ENCODE measurements around the gene ZSCAN22. TPM values are rescaled to one million over a fixed set of nuclear protein-coding genes. Genes with fewer than 3 reads are reported as not detected.
"Not testable (repeated sequence)": the region's sequence is repeated elsewhere in the genome, so short reads cannot be mapped to it uniquely, and the experiment has no call there.

The ZSCAN22 gene
- polyA plus RNA-seq (ENCODE audit: insufficient read length in 4 of 4): 1 to 10 TPM; 3.4 to 3.8 (median 3.5) TPM

- DNase-seq (ENCODE audit: low read depth in 4 of 4, low spot score in 3 of 4): peak; percentile 93 to 94 (median 94)
These were observed at the start of gene ZSCAN22 for GRCh38 chr19:58326914-58327726. Gene ZSCAN22 (plus strand): TSS chr19:58326994. CDS start chr19:58334803, 7,809 bp downstream.

GRCh38 chr19:58277197-58277596 lies 49.6 kb upstream of the ZSCAN22 start:
- no peak for DNase-seq (ENCODE audit: low read depth in 4 of 4, low spot score in 3 of 4)

DNA sequence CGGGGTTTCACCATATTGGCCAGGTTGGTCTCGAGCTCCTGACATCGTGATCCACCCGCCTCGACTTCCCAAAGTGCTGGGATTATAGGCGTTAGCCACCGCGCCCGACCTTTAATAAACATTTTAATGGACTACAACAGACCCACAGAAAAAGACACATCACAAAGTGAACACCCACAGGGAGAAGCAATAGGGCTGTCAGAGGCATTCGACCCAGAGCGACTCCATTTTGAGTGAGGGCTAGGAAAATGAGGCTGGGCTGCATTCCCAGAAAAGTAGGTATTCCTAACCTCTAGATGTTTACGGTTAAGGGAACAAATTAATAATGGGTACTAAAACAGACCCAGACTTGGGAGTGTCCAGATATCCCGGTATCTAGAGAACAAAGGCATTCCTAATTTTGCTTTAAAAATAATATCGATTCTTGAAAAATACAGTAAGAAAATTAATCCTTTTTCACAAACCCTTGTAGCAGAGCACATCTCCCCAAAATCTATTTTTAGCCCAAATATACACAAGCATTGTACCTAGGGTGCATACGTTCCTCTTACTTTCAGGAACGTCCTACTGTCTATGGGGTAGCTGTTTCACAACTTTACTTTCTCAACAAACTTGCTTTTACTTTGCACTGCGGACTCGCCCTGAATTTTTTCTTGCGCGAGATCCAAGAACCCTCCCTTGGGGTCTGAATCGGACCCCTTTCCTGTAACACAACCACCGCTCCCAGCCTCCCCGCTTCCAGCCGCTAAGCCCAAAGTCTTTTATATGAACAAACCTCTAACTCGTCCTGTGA lies 48.9 kb upstream of the ZSCAN22 start:
- DNase-seq (ENCODE audit: low read depth in 4 of 4, low spot score in 3 of 4): no peak

GRCh38 chr19:58278541-58279041 lies 48.2 kb upstream of the ZSCAN22 start, which contains the start of gene ZNF8:
Gene ZNF8 (plus strand): TSS chr19:58278955. CDS start chr19:58279082, 127 bp downstream.
- DNase-seq (ENCODE audit: low read depth in 4 of 4, low spot score in 3 of 4): peak; percentile 96 to 98 (median 97)

DNA sequence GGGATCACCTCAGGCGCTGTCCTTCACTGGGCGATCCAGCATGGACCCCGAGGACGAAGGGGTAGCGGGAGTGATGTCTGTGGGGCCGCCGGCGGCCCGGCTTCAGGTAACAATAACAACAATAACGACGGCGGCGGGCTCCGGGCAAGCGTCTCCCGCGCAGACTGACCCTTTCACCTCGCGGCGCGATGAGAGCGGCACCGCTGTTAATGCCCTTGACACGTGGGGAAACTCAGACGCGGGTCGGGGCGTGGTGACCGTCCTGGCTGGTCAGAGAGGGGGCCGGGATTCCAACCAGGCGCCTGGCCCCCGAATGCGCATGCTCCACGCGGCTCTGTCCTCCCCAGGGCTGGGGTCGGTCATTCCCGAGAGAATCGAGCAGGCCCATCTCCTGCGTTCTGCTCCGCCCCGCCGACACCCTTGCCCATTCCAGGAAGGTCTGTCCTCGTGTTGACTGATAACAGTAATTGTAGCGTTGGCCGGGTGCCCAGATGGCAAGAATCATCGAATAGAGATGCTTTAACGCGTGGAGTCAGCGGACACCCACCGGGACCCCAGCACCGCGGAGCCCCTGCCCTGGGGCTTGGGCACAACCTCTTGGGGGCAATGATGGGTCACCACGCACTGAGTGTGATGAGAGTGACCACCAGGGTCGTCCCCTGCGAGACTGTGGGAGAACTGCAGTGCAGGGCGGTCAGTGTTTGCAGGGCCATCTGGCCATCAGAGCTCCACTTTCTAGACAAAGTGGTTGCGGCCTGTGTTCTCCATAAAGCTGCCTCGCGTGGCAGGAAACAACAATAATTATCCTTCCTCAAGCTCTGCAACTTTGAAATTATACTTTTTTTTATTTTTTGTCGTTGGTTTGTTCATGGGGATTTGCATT lies 47.5 kb upstream of the ZSCAN22 start:
- DNase-seq (ENCODE audit: low read depth in 4 of 4, low spot score in 3 of 4): peak; percentile 33 to 50 (median 39)

DNA sequence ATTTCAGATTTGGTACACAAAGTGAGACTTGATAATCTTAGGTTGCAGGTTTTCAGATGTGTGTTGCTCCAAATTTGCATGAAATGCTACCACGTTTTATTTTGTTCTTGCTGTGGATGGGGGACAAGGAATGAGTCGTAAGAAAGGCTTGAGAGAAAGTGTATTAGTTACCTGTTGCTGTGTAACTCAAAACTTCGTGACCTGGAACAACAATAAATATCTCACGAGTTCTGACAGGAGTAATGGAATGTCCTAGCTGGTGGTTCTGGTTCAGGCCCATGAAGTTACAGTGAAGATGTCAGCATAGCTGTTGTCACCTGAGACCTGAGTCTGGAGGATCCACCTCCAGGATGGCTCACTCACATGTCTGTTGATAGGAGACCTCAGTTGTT lies 46.9 kb upstream of the ZSCAN22 start:
- DNase-seq (ENCODE audit: low read depth in 4 of 4, low spot score in 3 of 4): no peak

- DNase-seq (ENCODE audit: low read depth in 4 of 4, low spot score in 3 of 4): no peak
These were observed 42.6 kb upstream of the ZSCAN22 start for GRCh38 chr19:58284199-58284598.

DNA sequence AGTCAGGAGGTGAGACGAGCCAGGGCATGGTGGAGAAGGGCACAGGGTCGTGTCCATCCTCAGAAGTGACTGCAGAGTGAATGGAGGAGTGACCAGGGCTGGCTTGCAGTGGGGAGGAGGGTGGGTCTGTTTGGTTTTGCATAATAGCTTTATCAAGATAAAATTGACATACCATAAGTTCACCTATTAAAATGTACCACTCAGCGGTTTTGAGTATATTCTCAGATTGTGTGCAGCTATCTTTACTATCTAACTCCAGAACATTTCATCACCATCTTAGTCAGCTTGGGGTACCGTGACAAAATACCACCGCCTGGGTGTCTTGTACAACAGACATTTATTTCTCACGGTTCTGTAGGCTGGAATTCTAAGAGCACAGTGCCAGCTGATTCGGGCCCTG lies 34.9 kb upstream of the ZSCAN22 start:
- no peak for DNase-seq (ENCODE audit: low read depth in 4 of 4, low spot score in 3 of 4)

DNA sequence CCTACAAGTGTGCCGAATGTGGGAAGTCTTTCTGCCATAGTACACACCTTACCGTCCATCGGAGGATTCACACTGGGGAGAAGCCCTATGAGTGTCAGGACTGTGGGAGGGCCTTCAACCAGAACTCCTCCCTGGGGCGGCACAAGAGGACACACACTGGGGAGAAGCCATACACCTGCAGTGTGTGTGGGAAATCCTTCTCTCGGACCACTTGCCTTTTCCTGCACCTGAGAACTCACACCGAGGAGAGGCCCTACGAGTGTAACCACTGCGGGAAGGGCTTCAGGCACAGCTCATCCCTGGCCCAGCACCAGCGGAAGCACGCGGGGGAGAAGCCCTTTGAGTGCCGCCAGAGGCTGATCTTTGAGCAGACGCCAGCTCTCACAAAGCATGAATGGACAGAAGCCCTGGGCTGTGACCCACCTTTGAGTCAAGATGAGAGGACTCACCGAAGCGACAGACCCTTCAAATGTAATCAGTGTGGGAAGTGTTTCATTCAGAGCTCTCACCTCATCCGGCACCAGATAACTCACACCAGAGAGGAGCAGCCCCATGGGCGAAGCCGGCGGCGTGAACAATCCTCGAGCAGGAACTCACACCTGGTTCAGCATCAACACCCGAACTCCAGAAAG lies 31.9 kb upstream of the ZSCAN22 start:
- no peak for DNase-seq (ENCODE audit: low read depth in 4 of 4, low spot score in 3 of 4)

GRCh38 chr19:58296104-58296503 lies 30.7 kb upstream of the ZSCAN22 start:
- no peak for DNase-seq (ENCODE audit: low read depth in 4 of 4, low spot score in 3 of 4)

DNA sequence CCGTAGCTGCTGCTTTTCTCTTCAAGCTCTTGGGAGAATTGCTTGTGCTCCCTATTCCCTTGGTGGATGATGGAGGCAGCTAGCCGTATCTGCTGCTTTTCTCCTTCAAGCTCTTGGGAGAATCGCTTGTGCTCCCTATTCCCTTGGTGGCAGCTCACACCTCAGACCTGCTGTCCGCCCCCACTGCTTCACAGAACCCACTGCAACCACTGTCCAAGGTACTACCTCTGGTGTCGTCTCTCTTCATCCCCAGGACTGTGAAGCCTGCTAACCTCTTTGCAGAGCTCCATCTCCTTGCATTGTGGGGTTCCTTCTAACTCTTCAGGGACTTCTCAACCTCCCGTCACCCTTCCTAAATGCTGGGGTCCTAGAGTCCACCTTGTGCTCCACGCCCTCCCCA lies 26.2 kb upstream of the ZSCAN22 start:
- DNase-seq (ENCODE audit: low read depth in 4 of 4, low spot score in 3 of 4): no peak

DNA sequence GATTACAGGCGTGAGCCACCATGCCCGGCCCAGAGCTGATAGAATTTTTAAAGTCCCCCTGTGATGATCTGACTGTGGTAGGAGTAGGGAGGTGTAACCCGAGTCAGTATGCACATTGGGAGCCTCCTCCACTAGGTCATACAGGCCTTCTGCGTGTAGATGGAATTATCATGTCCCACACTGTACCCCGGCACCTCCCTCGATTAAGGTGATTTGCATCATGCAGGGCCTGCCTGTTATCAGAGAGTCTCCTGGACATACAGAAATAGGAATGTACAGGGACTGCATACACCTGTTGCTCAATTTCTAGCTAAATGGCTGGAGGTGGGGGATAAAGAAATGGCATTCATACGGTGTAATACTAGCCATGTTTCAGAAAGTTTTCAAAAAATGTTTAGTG lies 22.5 kb upstream of the ZSCAN22 start:
- no peak for DNase-seq (ENCODE audit: low read depth in 4 of 4, low spot score in 3 of 4)

GRCh38 chr19:58304748-58305064 lies 22.1 kb upstream of the ZSCAN22 start:
- DNase-seq (ENCODE audit: low read depth in 4 of 4, low spot score in 3 of 4): no peak

DNA sequence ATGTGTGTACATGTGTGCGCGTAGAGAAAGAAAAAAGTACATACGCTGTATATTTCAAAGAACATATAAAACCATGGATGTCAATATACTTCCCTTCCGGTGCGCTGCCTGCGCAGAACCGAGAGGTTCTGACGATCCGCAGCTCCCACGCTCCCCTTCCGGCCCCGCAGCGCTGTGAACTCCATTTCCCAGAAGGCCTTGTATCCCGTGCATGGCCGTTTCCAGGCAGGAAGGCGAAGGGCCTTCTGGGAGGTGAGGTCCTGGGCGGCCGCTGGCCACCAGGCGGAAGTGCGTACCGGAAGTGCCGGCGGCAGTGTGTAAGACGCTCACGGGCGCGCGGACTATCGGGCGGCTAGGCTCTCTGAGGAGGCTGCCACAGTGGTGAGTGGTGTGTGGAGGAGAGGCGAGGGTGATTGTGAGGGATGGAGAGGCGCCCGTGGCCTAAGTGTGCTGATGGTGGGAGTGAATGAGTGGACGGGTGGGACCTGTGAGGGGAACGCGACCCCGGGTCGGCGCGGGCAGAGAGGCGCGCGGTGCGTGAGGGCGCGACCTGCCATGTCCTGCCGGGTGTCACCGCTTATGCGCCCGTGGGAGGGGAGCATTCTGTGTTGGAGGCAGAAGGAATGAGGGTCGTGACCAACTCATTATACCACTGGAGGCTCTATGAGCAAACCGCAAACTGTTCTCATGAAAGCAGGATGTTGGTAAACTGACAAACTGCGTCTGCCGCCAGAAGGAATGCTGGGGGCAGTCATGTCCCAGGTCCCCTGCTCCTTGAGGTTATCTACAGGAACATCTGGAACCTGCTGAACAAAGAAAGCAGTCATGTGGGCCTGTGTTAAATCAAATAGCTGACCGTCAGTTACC lies 21.5 kb upstream of the ZSCAN22 start, which contains the start of gene ERVK3-1:
Gene ERVK3-1, plus strand, starts transcription at position 313 of the 867 bp plus-strand sequence. CDS start 6,792 bp downstream, outside the sequence.
- DNase-seq (ENCODE audit: low read depth in 4 of 4, low spot score in 3 of 4): peak; percentile 87 to 92 (median 90)

GRCh38 chr19:58305932-58306323 lies 20.9 kb upstream of the ZSCAN22 start:
- no peak for DNase-seq (ENCODE audit: low read depth in 4 of 4, low spot score in 3 of 4)

DNA sequence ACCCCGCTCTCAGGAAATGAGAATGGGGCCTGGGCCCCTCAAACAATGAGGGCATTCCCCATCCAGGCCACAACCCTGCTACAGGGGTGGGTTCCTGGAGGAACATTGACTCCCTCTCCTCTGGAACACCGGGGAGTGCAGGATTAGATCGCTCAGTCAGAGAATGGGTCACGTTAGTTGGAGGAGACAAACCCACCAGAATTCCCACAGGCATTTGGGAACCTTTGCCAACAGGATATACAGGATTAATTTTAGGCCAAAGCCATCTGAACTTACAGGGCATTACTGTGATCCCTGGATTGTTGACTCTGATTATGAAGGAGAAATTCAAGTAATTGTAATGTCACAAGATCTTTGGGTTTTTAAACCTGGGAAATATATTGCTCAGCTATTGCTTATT lies 19.1 kb upstream of the ZSCAN22 start:
- no peak for DNase-seq (ENCODE audit: low read depth in 4 of 4, low spot score in 3 of 4)

GRCh38 chr19:58310685-58311084 lies 16.1 kb upstream of the ZSCAN22 start:
- not testable (repeated sequence) for DNase-seq (ENCODE audit: low read depth in 4 of 4, low spot score in 3 of 4)

DNA sequence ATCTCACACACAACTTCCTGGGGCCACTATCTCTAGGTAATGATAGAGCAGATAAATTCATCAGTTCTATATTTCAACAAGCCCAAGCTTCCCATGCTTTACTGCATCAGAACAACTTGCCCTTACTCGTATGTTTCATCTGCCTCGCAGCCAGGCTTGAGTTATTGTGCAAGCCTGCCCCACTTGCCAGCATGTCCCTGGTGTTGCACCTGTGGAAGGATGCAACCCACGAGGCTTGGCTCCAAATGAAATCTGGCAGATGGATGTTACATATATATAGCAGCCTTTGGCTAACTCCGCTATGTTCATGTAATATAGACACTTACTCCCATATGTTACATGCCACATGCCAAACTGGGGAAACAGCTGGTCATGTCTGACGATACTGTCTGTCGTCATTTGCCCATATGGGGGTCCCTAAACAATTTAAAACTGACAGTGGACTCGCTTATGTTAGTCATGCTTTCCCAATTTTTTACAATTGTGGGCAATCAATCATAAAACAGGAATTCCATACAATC lies 15.4 kb upstream of the ZSCAN22 start:
- no peak for DNase-seq (ENCODE audit: low read depth in 4 of 4, low spot score in 3 of 4)

DNA sequence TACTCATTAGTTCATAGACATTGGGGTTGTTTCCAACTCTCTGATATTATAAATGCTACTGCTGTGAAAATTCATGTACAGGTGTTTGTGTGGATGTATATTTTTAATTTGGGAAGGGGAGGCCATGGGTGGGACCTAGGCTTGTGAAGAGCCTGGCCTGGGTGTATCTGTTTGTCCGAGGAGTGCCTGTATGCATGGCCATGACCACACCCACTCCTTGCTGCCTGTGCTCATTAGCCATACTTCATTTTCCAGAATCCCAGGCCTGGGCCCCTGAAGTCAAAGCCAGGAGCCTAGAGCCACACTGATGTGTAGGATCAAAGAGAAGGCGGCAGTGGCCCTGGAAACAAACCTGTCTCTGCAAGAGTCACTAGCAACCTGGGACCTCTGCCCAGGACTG lies 11.2 kb upstream of the ZSCAN22 start:
- DNase-seq (ENCODE audit: low read depth in 4 of 4, low spot score in 3 of 4): no peak
